HG03521 (cell line): ENCODE measurements around the gene CDKAL1.
"Not testable (repeated sequence)": the region's sequence is repeated elsewhere in the genome, so short reads cannot be mapped to it uniquely, and the experiment has no call there.

Experiments used
- ATAC-seq: cut with Tn5 transposase; IDR thresholded peaks from one replicate; pipeline ENCODE4 v1.9.1; 2021; ENCODE audit warnings: mild to moderate bottlenecking, moderate library complexity; ENCODE audit not compliant: unreplicated experiment

The CDKAL1 gene

DNA sequence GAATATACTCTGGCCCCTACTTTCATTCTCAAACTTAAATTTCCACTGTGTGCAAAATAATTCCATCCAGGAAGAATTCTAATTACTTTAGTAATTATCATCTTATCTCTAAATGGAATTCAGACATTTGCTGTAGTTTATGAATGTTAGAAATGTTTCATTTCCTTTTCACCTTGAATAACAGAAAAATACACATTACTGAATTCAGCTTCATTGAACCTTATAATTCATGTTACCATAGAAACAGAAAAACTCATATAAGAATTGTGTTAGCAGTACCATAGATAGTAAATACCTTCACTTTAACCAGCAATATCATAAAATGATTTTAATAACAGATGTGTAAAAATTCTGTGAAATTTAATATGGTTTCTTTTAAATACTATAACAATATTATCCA is 514.9 kb downstream of the CDKAL1 start:
- no peak for ATAC-seq

DNA sequence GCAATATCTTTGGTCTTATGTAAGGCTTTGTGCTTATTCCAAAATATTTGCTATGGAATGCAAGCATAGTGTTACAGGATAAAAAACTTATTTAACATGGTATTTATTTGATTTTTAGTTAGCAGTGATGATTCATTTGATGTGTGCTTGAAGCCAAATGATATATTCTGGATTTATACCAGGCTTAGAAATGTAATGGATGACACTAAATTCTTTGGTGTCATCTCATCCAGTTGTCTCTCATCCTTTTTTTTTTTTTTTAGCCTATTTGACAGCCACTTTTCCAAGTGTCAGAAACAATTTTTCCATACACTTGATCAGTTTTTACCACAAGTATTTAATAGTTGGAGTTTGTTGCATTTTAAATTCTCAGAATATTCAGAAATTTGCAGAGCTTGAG is 515.3 kb downstream of the CDKAL1 start:
- ATAC-seq, result no peak

DNA sequence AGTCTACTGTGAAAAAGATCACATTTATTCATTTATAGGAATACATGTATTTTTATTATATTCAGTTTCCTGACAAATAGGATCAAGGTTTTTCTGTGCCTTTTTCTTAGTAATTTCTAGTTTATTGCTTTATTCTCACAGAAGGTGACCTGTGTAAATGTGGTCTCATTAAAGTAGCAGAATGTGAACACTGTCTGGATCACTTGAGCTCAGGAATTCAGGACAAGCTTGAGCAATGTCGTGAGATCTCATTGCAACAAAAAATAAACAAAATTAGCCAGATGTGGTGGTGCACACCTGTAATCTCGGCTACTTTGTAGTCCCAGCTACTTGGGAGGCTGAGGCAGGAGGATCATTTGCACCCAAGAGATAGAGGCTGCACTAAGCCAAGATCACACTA is 516.7 kb downstream of the CDKAL1 start:
- no peak for ATAC-seq

DNA sequence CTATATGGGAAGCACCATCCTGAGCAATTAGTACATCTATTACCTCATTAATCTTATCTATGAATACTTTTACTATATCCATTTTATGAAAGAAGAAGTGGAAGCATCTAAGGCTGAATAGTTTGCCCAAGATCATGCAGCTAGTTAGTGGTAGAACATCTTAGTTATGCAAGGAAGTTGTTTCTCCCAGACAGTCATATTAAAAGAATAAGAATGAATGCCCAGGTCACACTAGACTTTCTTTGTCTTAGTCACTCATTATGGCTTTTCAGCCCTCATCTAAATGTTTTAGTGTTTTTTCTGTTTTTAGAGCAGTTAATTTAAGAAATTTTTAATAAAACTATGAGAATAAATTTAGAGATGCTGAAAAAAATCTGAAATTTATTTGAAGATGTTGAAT is 517.5 kb downstream of the CDKAL1 start:
- ATAC-seq, result no peak

DNA sequence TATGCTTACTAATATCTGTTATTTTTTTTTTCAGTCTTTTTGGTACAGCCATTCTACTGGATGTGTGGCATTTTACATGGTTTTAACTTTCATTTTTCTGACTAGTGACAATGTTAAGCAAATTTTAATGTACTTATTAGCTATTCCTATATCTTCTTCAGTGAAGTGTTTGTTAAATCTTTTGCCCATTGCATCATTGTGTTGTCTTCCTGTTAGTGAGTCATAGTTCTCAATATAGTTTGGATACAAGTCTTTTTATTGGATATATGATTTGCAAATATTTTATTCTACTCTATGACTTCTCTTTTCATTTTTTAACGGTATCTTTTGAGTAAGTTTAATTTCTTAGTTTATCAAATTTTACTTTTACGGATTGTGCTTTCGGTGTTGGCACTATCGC is 519.4 kb downstream of the CDKAL1 start:
- ATAC-seq, result no peak

DNA sequence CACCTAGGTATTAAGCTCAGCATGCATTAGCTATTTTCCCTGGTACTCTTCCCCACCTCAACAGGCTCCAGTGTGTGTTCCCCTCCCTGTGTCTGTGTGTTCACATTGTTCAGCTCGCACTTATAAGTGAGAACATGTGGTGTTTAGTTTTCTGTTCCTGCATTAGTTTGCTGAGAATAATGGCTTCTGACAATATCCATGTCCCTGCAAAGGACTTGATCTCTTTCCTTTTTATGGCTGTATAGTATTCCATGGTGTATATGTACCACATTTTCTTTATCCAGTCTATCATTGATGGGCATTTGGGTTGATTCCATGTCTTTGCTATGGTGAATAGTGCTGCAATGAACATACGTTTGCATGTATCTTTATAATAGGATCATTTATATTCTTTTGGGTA is 521.2 kb downstream of the CDKAL1 start:
- ATAC-seq, result not testable (repeated sequence)

DNA sequence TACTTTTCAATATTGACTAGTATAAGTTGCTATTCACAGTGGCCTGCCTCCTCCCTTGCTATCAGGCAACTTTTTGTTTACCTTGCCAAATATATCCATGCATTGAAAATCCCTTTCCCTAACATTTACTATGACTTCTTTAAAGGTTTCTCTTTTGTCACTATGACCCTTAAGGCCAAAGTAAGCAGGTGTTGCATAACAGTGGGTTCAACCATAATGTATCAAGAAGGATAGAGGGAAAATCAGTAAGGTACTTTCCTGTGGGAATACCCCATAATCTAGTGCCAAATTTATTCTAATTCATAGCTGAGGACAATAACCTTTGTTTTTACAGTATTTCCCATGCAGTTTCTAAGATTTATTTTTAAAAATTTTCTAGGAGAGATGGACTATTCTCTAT is 527.6 kb downstream of the CDKAL1 start:
- ATAC-seq, result no peak

DNA sequence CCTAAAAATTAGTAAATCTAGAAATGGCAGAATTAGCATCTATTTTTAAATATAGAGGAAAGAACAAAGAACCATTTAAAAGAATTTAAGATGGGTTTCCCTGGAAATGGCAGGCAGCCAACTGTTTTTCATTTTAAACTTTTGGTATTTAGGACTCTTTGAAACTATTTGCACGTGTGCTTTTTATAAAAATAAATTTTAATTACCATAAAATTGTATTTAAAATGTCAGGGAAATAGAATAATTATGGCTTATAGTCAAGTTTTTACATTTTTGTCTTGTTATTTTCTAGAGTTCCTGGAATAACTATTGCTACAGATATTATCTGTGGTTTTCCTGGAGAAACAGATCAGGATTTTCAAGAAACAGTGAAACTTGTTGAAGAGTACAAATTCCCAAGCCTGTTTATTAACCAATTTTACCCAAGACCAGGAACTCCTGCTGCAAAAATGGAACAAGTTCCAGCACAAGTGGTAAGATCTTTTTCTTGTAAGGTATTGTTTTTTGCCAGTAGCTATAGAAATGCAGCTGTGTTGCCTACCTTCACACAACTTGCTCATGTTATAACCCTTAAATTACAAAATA is 530.6 kb downstream of the CDKAL1 start:
- ATAC-seq, result no peak

DNA sequence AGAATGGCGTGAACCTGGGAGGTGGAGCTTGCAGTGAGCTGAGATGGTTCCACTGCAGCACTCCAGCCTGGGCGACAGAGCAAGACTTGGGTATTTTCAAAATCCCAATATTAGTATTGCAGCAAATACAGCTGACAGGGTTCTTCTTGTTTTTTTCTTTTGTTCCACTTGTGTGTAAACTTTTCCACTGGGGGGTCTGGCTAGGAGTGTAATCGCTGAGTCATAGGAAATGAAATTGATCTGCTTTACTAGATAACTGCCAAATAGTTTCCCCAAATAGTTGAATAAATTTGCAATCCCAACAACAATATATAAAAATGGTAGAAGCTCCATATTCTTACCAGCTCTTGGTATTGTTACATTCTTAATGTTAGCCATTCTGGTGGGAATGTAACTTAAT is 533.3 kb downstream of the CDKAL1 start:
- ATAC-seq, result no peak

DNA sequence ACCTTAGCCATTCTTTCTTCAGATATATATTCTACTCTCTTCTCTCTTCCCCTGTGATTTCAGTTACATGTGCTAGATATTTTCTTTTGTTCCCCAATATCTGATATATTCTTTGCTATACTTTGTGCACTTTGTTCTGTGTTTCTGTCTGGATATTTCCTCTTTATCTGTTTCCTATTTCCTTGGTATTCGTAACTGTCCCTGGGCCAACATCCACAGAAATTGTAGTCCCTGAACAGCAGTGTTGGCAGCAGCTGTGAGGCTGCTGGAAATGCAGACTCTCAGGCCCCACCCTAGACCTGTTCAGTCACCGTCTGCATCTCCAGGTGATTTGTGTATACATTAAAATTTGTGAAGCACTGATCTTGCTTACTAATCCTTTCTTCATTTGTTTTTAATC is 536.4 kb downstream of the CDKAL1 start:
- no peak for ATAC-seq

DNA sequence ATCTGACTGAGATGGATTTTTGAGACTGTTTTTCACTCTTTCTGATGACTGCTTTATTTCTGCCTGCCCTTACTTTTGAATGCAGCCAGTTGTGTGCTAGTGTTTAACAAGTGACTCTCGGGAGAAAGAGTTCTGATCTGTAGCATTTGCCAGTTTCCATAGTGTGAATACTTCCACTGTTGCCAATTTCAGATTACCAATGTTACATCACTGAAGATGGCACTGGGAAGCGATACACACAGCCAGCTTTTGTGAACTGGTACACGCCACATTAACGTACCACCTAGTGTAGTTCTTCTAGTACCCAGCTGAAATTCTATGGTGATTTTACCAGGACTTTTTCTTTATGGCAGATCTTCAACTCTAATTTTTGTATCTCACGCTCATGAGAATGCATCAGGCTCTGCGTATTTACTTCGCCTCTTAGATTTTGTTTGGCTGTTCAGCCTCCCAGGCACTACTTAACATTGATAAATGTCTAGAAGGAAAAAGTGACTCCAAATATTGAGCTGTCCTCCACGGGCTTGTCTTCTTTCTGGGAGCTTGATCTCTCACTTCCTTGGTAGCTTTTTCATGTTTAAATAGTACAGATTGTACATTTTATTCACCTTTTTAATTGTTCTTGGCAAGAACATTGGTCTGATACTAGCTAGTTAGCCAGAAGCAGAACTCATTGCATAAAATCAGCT is 537.7 kb downstream of the CDKAL1 start:
- no peak for ATAC-seq

DNA sequence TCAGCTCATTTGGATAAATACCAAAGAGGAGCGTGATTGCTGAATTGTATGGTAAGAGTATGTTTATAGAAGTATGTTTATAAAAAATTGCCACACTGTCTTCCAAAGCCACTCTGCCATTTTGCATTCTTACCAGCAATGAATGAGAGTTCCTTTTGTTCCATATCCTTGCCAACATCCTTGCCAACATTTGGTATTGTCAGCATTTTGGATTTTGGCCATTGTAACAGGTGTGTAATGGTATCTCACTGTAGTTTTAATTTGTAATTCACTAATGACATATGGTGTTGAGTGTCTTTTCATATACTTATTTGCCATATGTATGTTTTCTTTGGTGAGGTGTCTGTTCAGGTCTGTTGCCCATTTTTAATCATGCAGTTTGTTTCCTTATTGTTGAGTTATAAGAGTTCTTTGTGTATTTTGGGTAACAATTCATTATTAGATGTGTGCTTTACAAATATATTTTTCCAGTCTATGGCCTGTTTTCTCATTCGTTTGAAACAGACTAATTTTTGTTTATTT is 539.1 kb downstream of the CDKAL1 start:
- ATAC-seq, result no peak

DNA sequence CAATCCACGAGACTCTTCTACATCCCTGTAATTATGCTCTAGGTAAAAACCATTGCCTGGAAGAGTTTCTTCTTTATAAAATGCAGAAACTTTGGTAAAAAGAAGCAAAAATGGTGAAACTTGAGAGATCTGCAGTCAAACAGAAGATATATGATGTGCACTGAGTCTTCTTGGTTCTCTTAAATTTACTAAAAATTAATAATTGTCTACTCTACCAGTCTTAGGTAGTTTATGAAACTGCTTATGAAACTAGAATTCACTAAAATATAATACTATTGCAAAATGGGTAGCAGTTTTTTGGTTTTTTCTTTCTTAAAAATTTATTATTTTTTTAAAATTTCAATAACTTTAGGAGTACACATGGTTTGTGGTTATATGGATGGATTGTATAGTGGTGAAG is 540.2 kb downstream of the CDKAL1 start:
- no peak for ATAC-seq

DNA sequence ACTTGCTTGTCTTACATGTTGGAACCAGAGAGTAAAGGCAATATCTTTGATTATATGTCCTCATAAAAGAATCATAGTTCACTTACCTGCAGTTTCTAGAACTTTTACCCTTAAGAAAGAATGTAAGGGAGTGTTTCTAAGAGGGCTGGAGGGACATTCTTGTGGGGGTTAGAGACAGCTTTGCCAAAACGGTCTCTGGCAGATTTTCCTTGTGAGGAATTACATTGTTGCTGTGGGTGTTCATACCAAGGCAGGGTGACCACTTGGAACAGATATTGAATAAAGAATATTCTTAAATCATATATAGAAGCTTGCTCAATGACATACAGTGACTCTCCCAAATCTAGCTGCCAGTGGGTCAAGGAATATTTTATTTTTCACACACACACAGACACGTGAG is 541.7 kb downstream of the CDKAL1 start:
- no peak for ATAC-seq

DNA sequence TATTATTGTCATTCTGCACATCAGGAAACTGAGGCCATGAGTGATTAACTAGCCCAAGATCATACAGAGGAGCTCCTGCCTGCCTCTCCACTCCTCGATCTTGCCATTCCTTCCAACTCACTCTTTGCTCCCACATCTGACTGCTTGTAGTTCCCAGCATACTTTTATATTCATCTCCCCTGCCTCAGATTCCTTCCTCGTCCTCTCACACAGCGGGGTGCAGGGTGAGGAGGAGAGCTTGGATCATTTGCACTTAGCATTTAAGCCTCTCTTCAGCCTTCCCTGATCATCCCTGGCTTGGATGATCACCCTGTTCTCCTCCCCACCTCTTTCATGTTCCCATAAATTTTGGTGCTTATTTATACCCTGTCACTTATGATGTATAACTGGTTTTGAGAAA is 544.2 kb downstream of the CDKAL1 start:
- ATAC-seq, result no peak

DNA sequence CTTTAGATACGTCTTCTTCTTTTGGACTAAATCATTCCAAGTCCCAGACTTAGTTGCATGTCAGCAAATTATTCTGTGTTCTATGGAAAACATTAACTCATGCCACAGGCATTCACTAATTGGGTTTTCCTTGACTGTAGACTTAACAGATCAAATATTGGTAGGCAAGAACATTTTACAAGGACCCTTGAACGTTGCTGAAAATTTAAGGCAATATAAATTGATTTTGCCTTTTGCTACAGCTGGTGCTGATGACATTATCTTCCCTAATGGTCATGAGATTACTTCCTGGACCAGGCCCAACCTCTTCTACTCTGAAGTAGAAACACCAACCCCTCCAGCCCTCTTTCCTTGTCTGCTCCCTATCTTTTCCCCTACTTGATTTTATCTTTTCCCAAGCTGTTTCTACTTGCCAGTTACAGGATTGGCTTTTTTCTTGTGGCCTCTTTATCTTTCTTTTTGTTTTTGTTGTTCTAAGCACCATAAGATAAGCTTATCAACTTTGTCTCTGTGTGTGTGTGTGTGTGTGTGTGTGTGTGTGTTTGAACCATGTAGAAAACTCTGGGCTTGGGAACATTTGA is 545.3 kb downstream of the CDKAL1 start:
- ATAC-seq, result no peak

DNA sequence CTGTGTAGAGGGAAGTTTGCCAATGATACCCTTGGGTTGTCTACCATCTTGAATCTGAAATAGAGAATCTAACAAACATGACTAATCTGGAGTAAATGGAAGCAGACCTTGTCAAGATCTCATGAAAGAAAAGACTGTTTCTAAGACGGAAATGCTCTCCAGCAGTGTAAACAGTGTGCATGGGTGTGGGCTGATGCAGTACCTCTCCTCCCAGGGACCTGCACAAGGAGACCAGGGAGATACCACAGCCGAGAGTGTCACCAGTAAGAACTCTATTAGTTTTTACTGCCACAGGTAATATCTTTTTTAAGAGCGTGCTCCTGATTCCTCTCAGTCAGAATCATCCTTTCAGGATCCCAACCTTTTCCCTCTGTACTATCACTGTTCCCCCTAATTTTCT is 546.0 kb downstream of the CDKAL1 start:
- ATAC-seq, result no peak

DNA sequence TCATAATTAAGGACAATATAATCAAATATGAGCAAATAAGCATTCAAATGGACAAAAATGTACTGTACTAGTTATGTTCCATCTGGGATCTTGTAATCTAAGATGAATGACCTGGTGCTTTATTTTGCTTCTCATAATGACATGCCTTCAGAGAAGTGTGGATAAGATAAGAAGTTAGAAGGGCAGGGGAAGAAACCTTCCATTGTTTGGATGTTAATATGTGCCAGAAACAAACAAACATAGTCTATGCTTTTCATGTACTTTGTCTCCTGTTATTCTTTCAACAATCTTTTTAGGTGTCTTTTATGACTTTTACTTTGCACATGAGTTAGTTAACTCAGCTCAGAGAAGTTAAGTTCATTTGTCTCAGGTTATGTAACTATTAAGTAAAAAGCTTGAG is 547.8 kb downstream of the CDKAL1 start:
- no peak for ATAC-seq

DNA sequence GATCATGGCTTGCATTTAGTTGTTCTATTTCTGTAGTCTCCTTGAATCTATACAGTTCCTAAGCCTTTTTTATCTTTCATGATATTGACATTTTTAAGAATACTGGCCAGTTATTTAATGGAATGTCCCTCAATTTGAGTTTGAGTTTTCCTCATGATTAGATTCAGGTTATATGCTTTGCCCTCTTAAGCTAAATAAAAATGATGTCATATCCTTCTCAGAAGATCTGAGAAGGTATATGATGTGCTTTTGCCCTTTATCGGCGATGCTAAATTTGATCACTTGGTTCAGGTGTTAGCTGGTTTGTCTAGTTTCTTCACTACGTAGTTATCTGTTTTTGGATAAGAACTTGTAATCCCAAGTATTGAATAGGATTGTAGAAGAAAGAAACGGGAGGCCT is 549.5 kb downstream of the CDKAL1 start:
- ATAC-seq, result no peak

DNA sequence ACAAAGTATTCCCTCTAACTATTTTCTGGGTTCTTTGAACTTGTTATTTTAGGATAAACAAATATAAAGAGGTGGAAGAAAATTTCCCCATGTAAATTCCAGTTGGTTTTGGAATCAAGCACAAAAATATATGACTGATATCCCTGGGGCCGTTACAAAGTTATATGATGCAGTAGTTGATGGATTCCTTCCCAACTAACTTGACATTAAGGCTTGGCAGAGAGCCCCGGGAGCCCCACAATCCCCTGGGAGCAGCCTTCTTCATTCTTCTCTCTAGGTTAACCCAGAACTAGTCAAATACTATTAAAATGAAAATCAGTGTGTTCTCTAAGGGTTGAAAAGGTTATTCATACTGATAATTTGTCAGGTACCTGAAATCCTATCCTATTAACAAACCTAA is 550.4 kb downstream of the CDKAL1 start:
- ATAC-seq, result no peak

DNA sequence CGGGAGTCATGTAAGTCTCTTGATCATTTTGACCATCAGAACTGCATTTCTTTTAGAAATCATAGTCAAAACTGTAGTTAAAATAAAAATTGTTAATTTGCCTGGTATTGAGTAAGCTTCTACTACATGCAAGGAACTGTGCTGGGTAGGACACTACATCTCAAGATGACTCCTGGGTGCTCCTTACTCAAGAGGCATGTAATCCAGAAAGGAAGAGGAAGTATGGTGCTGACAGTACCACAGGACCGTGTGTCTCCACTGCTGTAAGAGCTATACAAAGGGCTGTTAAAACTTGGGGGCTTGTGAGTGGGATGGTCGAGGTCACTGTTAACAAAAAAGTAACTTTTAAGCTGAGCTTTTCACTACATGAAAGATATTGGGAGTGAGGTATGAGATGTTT is 551.0 kb downstream of the CDKAL1 start:
- no peak for ATAC-seq

DNA sequence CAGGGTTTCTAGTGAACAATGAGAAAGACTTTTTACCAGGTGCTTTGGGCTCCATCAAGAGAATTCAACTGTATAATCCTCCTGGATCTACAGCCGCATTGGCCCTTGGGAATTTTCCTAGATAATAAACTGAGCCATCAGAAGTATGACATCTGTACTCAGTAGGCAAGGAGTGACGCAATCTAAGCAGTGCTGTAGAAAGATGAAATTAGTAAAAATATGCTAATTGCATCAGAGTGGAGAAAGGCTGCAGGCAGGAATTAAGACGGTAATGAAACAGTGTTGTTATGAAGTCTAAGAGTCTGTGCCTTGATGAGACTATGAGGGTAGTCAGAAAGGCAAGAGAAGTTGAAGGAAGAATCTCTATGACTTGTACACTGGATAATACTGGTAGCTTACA is 551.4 kb downstream of the CDKAL1 start:
- ATAC-seq, result no peak

DNA sequence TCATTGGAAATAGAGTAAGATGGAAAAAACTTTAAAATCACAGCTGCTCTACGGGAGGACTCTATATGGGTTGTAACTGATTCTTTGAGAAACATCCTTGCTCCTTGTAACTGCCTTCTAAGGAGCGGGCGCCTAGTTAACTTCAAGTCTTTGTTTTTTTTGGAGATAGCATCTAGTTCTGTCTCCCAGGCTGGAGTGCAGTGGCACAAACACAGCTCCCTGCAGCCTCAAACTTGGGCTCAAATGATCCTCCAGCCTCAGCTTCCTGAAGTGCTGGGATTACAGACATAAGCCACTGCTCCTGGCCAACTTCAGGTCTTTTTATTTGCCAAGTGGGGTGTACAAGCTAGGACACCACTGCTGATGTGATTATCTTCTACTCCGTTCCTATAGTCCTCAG is 552.9 kb downstream of the CDKAL1 start:
- no peak for ATAC-seq
